Midbrain (tissue), 1 donor: ENCODE measurements around the gene ZNF433.

Experiments
- DNase-seq: peaks from one replicate; lab custom pipeline; 2025; lab: John Stamatoyannopoulos, UW

ZNF433 gene

DNA sequence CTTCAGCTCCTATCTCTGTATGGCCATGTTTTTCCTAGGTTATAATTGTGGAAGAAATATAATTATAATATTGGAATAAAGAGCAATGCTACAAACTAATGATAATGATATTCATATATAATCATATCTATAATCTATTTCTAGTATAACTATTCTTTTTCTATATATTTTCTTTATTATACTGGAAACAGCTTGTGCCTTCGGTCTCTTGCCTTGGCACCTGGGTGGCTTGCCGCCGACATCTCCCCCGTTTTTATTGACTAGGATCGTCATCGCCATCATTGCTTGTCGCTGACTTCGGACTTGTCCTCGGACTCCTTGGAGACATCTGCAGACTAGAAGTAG lies 46.4 kb downstream of the ZNF433 start:
- DNase-seq = no peak

DNA sequence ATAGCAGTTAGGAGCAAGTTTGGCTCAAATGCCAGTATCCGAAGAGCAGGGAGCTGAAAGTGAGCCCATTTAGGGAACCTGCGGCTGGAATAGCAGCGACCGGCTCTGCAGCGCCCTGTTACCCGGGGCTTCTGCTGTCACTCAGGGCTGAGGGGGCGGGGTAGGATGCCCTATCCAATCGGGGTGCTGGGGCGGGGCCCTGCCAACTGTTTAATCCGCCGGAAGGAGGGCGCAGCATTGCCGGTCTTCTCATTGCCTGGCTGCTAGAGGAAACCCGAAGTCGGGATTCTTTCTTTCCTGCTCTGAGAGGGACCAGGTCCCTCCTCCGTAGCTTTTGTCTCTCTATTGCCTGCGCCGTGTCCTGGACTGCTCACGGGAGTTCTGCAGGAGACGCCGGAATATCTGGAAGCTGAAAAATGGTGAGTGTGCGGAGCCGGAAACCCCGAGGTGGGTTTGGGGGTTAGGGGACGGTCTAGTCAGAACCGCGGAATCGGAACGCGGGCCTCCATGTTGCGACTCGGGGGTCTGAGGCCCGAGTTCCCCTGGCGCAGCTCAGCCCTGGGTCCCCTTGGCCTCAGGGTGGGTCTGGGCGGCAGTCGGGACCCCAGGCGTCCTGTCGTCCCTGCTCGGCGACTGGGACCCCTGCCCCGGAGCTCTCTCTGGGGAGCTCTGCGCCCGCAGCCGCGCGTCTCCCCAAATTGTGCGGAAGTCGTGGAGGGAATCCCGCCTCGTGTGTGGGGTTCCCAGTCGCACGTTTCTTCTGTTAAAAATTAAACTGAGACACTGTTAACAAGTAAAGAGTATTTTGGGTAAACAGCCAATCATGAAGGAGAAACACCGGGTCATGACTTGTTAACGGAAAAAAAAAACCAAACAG lies 47.8 kb downstream of the ZNF433 start:
- peak; percentile 90 for DNase-seq

DNA sequence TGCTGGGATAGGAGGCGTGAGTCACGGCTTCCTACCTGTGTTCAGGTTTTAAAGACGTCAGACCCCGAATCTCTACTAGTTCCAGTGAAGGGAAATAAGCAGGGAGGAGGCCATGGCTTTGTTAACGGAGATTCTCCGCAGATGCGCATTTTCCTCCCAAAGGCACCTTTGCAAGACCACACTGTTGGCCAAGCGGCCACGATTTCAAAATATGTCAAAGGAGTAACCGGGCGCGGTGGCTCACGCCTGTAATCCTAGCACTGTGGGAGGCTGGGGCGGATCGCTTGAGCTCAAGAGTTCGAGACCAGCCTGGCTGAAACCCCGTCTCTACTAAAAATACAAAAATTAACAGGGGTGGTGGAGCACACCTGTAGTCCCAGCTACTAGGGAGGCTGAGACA lies 48.7 kb downstream of the ZNF433 start:
- no peak for DNase-seq

DNA sequence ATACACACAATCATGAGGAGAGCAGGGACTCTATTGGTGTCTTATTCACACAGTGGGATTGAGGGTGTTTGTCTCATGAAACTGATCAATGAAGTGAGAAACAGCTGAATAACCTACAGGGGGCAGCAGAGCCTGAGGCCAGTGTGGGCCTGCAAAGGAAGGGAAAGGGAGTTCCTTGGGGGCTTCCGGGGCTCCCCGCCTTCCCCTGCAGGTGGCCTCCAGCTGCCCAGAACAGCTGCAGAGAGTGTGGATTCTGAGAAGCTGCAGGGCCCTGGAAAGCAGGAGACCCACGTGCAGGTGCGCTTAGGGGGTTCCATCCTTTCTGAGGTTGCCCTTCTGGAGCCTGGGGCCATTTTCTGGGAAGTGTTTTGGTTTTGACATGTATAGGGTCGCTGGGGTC lies 50.5 kb downstream of the ZNF433 start:
- no peak for DNase-seq

DNA sequence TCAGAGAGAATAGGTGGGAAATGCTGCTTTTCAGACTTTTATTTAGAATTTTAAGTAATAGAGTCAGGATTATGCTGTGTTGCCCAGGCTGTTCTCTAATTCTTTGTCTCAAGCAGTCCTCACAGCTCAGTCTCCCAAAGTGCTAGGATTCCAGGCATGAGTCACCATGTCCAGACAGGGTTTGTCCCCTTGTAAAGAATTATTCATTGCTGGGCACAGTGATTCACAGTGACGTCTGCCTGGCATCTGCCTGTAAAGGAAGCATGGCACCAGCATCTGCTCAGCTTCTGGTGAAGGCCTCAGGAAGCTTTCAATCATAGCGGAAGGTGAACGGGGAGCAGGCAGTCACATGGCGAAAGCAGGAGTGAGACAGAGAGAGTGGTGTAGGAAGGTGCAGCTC lies 53.0 kb downstream of the ZNF433 start:
- no peak for DNase-seq

DNA sequence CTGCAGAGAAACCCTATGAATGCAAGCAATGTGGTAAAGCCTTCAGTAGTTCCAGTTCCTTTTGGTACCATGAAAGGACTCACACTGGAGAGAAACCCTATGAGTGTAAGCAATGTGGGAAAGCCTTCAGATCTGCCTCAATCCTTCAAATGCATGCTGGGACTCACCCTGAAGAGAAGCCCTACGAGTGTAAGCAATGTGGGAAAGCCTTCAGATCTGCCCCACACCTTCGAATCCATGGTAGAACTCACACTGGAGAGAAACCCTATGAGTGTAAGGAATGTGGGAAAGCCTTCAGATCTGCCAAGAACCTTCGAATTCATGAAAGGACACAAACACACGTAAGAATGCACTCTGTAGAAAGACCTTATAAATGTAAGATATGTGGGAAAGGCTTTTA lies 56.0 kb downstream of the ZNF433 start:
- no peak for DNase-seq

DNA sequence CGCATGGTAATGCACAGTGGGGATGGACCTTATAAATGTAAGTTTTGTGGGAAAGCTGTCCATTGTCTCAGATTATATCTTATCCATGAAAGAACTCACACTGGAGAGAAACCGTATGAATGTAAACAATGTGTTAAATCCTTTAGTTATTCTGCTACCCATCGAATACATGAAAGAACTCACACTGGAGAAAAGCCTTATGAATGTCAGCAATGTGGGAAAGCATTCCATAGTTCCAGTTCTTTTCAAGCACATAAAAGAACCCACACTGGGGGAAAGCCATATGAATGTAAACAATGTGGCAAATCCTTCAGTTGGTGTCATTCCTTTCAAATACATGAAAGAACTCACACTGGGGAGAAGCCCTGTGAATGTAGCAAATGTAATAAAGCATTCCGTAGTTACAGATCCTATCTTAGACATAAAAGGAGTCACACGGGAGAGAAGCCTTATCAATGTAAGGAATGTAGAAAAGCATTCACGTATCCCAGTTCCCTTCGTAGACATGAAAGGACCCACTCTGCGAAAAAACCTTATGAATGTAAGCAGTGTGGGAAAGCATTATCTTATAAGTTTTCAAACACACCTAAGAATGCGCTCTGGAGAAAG lies 56.9 kb downstream of the ZNF433 start:
- DNase-seq = no peak

DNA sequence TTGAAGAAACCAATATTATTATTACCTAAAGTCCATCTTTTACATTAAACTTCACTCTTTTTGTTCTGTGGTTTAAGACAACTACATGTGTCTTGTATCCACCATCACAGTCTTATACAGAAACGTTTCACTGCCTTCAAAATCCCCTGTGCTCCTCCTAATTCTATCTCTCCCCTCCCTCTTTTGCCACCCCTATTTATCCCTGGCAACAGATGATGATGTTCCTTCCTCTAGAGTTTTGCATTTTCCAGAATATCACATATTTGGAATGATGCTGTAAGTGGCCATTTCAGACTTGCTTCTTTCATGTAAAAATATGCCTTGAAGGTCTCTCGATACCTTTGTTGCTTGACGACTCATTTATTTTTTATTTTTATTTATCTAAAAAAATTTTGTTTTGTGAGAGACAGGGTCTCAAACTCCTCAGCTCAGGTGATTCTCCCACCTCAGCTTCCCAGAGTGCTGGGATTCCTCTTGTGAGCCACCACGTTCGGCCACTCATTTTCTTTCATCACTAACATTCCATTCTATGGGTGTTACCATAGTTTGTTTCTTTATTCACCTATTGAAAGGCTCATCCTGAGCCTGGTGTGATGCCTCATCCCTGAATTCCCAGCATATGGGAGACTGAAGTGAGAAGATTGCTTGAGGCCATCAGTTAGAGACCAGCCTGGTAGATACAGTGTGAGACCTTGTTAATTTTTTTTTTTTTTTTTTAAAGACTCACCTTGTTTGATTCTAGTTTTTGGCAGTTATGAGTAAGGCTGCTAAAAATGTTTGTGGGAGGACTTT lies 62.3 kb downstream of the ZNF433 start:
- no peak for DNase-seq

DNA sequence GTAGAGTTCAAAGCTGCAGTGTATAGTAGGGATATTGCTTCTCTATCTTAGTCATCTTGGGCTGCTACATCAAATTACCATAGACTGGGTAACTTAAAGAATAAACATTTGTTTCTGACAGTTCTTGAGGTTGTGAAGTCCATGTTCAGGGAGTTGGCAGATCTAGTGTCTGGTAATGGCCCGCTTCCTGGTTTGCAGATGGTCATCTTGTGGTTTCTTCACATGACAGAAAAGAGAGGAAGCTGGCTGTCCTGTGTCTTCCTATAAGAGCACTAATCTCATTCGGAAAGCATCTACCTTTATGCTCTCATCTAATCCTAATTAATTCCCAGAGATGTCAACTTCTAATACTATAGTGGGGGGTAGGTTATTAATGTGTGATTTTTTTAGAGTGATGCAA lies 64.4 kb downstream of the ZNF433 start:
- DNase-seq = no peak

DNA sequence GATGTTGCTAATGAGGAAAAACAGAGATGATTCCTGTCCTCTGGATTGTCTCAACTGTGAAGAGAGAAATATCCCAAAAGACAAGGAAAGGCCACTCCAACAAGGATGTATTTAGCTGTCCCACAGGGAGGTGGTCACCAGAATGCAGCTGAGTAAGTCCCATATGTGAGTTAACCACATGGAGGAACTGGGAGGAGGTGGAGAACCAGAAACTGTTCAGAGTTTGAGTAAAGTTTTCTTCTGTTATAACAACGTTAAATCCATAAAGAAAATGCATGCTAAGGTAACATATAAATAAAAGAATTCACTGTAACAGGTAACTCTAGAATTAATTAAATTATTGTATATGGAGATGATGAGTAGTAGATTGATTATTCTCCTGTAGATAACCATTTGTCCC lies 65.3 kb downstream of the ZNF433 start:
- DNase-seq = no peak

DNA sequence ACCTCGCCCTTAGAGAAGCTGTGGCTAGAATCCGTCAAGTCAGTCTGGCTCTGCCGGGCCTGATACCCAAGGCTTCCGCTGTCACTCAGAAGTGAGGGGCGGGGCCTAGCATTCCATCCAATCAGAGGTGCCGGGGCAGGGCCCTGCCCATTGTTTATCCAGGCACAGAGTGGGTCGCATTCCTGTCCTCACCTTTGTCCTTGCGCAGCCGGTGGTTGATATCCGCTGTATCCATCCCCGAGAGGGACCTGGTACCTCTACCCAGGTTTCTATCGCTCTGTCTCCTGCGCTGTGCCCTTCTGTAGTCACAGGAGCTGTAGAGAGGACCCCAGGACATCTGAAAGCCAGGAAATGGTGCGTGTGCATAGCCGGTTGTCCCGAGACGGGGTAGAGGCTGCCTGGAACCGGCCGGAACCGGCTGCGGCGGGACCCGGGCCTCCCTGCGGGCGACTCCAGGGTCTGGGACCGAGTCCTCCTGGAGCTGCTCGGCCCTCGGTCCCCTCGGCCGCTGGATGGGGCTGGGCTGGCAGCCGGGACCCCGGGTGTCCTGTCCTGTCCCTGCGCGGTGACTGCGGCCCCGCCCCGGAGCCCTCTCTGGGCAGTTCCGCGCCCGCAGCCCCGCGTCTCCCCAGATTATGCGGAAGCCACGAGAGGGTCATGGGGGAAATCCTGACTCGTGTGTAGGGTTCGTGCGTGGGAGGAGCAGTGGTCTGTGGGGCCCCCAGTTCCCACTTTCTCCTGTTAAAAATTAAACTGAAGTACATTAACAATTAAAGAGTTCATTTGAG lies 70.4 kb downstream of the ZNF433 start, which contains the start of gene ZNF763:
ZNF763 (plus strand) TSS at position 183 of the 788 bp plus-strand sequence; CDS start at position 352, 169 bp downstream.
- peak; percentile 95 for DNase-seq
